ENCODE results near the gene LST1. TPM values are rescaled to one million over a fixed set of nuclear protein-coding genes. Genes with fewer than 3 reads are reported as not detected.

Gene LST1
- total and polyA plus RNA-seq, 2 of the 8 experiments (the other 6 are each of a cell fraction or from before 2014, with no cell fraction given), result not detected

GRCh38 chr6:31558318-31558625 lies 27.8 kb upstream of the LST1 start:
- Histone ChIP-seq H2AK5ac (ENCODE audit: low read depth, low read length) (no peak overlapping the region), H3K4ac (replicated peaks; ENCODE audit: insufficient read length, low read depth, low read length) (no peak overlapping the region), H3K23ac (ENCODE audit: insufficient read length) (no peak overlapping the region), H4K8ac (ENCODE audit: extremely low read depth, insufficient read depth, low read length) (no peak overlapping the region), H2AFZ (ENCODE audit: low read length) (no peak overlapping the region), H3K4me3 (ENCODE audit: extremely low read depth in 1 of 4, insufficient read depth in 2 of 4, low read depth in 3 of 4, low read length in 4 of 4) (no peak overlapping the region), H4K91ac (replicated peaks; ENCODE audit: insufficient read length, low read length) (no peak overlapping the region), H3K9me3 (ENCODE audit: insufficient read depth in 2 of 2, low read depth in 1 of 2, low read length in 1 of 2) (no peaks in the 10 kb centered on the region), H2BK120ac (replicated peaks; ENCODE audit: low read depth, low read length) (no peak overlapping the region), H2BK15ac (ENCODE audit: low read length) (no peak overlapping the region), H4K20me1 (replicated peaks in 1 of 2; ENCODE audit: control insufficient read depth in 1 of 2, insufficient read depth in 2 of 2, low read length in 2 of 2) (no peaks in the 10 kb centered on the region), H3K79me1 (ENCODE audit: low read depth, low read length) (no peaks in the 10 kb centered on the region), H3K9ac (replicated peaks in 1 of 4; ENCODE audit: extremely low read depth in 1 of 4, low read depth in 3 of 4, low read length in 3 of 4) (no peak overlapping the region), H3K14ac (ENCODE audit: insufficient read length) (no peak overlapping the region), H3K23me2 (ENCODE audit: low read depth, low read length) (no peaks in the 10 kb centered on the region), H3K36me3 (ENCODE audit: control insufficient read depth in 2 of 4, insufficient read depth in 4 of 4, low read length in 3 of 4) (peaks cover 2 to 15% (median 5%) of the 10 kb centered on the region in 4 experiments; a peak in 5 of 8 replicates), H2BK20ac (ENCODE audit: low read length) (no peak overlapping the region), H3K27ac (ENCODE audit: low read depth, low read length) (no peak overlapping the region), H3K56ac (replicated peaks; ENCODE audit: insufficient read length, low read depth, low read length) (no peak overlapping the region), H3K4me2 (ENCODE audit: insufficient read depth in 1 of 2, low read depth in 2 of 2, low read length in 2 of 2) (no peak overlapping the region), H4K5ac (ENCODE audit: insufficient read length, low read depth, low read length) (no peak overlapping the region), H3K4me1 (replicated peaks in 1 of 4; ENCODE audit: control insufficient read depth in 3 of 4, insufficient read depth in 4 of 4, low read length in 3 of 4) (no peaks in the 10 kb centered on the region), H2BK12ac (ENCODE audit: low read depth, low read length) (no peak overlapping the region), H2BK5ac (ENCODE audit: low read depth, low read length) (no peak overlapping the region), H3K79me2 (ENCODE audit: control insufficient read depth in 1 of 2, insufficient read depth in 2 of 2, low read length in 2 of 2) (no peaks in the 10 kb centered on the region), H3K27me3 (replicated peaks in 1 of 4; ENCODE audit: control insufficient read depth in 3 of 4, extremely low read depth in 1 of 4, insufficient read depth in 3 of 4, low read length in 3 of 4) (no peaks in the 10 kb centered on the region), H3K18ac (ENCODE audit: extremely low read depth, low read length) (no peak overlapping the region)
- CTCF ChIA-PET (ENCODE audit: partially characterized antibody), result interaction anchor here (2.1 to 24.7 kb wide), 4 partner anchors 22 to 43 kb away, joined by 6 to 613 read pairs (median 17); partner anchors contain the start of genes LST1, LTB and NCR3
- FAIRE-seq (no peak), DNase-seq (ENCODE audit: low read depth in 1 of 2, low spot score in 2 of 2) (no peak)
- WGBS, 2 experiments (ENCODE audit: extremely low coverage in 1 of 2, insufficient coverage in 1 of 2, insufficient read length in 1 of 2, insufficient replicate concordance in 2 of 2, low coverage in 1 of 2, low lambda C conversion rate in 2 of 2, missing lambda C conversion rate in 1 of 2), result 96% methylated on average over 5 of the region's 8 CpGs; no CpG with 5 or more reads in 1 of the 2 experiments
- POLR2A ChIA-PET (ENCODE audit: partially characterized antibody), result interaction anchor here (2.2 to 10.9 kb wide), 4 partner anchors 9 to 20 kb away, joined by 10 to 110 read pairs (median 20); partner anchors contain the start of genes DDX39B, LTB and TNF
- TF ChIP-seq RNF2 (IDR thresholded peaks at IDR 0.05; ENCODE audit: borderline replicate concordance, low read depth, low read length, missing control alignments, poor library complexity, severe bottlenecking) (no peak), KDM4A (IDR thresholded peaks at IDR 0.05; ENCODE audit: low read depth, low read length, severe bottlenecking) (no peak), MAFK (IDR thresholded peaks at IDR 0.05; ENCODE audit: low read depth, low read length) (no peak), E2F6 (IDR thresholded peaks at IDR 0.05) (no peak), GABPA (IDR thresholded peaks at IDR 0.05; ENCODE audit: borderline replicate concordance, insufficient read depth, low read length) (no peak), JUN (IDR thresholded peaks at IDR 0.05; ENCODE audit: low read depth, low read length) (no peak), NANOG (IDR thresholded peaks at IDR 0.05; ENCODE audit: insufficient read depth, low read depth, low read length, poor library complexity, severe bottlenecking) (no peak), SP2 (IDR thresholded peaks at IDR 0.05; ENCODE audit: low read length) (no peak), ASH2L (IDR thresholded peaks at IDR 0.05; ENCODE audit: low read length) (no peak), YY1 (IDR thresholded peaks at IDR 0.05; ENCODE audit: low read depth, low read length) (no peak)
